GM19395 (cell line): ENCODE results near the gene TAF4B.
A peak's percentile ranks its signal among the peaks of the same experiment; 100 is the strongest.
"Not testable (repeated sequence)": the region's sequence is repeated elsewhere in the genome, so short reads cannot be mapped to it uniquely, and the experiment has no call there.

Experiments
- ATAC-seq: cut with Tn5 transposase; IDR thresholded peaks from one replicate; pipeline ENCODE4 v1.9.1; 2021; ENCODE audit warnings: mild to moderate bottlenecking, moderate library complexity; ENCODE audit not compliant: unreplicated experiment

Gene TAF4B

DNA sequence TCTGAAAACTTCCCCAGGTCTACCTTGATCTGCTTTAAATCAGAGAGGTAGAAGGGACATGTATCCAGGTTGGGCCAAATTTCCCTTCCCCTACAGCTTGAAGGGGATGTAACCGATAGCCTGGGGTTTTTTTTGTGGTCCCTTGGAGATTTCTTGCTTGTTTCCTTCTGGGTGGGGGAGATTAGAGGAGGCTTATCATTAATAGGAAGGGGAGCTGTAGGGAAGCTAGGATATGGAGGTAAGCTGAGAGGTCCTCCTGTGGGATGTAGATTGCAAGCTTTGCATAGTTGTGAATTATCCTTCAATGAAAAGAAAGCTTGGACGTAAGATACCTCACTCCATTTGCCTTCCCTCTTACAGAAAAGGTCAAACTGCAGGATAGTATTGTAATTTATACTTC is 11.1 kb downstream of the TAF4B start:
- not testable (repeated sequence) for ATAC-seq

DNA sequence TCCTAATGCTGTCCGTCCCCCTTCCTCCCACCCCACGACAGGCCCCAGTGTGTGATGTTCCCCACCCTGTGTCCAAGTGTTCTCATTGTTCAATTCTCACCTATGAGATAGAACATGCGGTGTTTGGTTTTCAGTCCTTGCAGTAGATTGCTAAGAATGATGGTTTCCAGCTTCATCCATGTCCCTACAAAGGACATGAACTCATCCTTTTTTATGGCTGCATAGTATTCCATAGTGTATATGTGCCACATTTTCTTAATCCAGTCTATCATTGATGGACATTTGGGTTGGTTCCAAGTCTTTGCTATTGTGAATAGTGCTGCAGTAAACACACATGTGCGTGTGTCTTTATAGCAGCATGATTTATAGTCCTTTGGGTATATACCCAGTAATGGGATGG is 12.5 kb downstream of the TAF4B start:
- ATAC-seq = not testable (repeated sequence)

DNA sequence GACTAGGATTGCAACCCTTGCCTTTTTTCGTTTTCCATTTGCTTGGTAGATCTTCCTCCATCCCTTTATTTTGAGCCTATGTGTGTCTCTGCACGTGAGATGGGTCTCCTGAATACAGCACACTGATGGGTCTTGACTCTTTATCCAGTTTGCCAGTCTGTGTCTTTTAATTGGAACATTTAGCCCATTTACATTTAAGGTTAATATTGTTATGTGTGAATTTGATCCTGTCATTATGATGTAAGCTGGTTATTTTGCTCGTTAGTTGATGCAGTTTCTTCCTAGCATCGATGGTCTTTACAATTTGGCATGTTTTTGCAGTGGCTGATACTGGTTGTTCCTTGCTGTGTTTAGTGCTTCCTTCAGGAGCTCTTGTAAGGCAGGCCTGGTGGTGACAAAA is 16.1 kb downstream of the TAF4B start:
- ATAC-seq = not testable (repeated sequence)

GRCh38 chr18:26245434-26245833 is 19.2 kb downstream of the TAF4B start:
- ATAC-seq = not testable (repeated sequence)

GRCh38 chr18:26252411-26252810 is 26.2 kb downstream of the TAF4B start:
- no peak for ATAC-seq

DNA sequence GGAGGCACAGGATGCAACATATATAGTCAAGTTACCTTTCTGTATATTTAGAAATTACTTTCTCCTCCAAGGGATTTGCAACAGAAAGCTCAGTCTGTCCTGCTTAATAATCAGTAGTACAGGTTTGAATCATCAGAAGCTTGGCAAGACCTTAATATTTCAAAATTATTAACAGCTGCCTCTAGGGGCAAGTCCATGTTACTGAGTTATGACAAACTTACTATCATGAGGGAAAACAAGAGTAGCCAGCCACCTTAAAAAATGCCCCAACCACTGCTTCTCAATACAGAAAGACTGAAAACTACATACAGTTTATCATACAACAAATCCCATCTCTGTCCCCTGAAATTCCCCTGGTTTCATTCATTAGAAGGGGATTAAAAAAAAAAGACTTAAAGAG is 28.6 kb downstream of the TAF4B start:
- ATAC-seq = peak; percentile 49

- ATAC-seq = peak; percentile 50
Observed at GRCh38 chr18:26255695-26256622, 29.7 kb downstream of the TAF4B start.

GRCh38 chr18:26258711-26259110 is 32.5 kb downstream of the TAF4B start:
- ATAC-seq = no peak

GRCh38 chr18:26259416-26259815 is 33.2 kb downstream of the TAF4B start:
- ATAC-seq = not testable (repeated sequence)

GRCh38 chr18:26262156-26262555 is 35.9 kb downstream of the TAF4B start:
- no peak for ATAC-seq

DNA sequence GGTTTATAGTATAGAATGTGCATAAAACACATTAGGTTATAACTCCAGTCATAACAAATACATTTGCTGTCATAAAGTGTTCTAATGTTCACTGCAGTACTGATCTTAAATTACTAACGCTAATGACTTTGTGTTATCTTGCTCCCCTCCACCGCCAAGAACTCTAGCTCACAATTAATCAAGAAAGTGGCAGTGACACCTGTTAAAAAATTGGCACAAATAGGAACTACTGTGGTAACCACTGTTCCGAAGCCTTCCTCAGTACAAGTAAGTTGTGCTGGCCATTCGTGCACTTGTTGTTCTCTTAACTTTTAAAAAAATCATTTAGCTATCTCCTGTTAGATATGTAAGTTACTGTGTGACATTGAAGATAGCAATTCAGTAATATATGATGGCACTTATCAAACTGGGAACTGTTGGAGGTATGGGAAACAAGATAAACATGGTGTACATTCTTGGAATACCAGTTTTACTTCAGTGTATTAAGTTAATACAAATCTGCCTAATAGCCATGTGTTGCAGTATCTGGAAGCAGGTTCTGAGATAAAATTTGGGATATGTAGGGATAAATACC is 41.2 kb downstream of the TAF4B start:
- ATAC-seq = no peak

DNA sequence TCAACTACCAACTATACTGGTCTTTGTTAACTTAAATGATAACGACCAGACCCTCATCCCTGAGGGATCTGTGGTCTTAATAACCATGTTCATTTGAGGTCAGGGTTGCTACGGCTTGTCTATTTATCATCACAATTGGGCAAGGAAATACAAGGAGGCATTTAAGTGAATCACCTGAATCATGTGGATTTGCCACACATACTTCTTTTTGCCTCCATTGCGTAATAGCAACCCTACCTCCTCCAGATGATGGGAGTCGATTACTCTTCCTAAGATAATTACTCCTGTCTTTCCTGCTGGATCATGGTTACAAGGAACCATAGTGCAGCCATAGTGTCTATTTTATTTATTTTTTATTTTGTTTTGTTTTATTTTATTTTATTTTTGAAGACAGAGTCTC is 42.2 kb downstream of the TAF4B start:
- no peak for ATAC-seq

DNA sequence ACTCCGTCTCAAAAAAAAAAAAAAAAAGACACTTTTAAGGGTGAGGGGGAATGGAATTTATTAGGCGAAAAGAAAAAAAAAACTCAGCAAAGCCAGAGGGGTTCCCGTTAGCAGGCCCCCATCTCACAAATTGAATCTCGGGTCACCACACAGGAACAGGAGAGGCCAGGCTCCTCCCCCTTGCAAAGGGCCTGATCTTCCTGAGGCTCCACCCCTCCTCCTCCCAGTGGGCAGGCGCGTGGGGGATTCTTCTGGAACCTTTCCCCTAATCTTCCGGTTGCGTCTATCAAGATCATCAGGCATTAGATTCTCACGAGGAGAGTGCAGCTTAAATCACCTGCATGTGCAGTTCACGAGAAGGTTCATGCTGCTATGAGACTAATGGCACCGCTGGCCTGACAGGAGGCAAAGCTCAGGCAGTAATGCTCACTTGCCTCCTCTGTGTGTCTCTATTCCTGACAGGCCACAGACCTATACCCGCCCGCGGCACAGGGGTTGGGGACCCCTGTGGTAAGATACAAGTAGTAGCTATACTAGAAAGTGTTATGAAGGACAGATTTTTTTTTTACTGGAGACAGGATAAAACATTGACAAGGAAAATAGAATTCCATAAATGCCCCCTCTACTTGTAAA is 45.8 kb downstream of the TAF4B start:
- no peak for ATAC-seq

DNA sequence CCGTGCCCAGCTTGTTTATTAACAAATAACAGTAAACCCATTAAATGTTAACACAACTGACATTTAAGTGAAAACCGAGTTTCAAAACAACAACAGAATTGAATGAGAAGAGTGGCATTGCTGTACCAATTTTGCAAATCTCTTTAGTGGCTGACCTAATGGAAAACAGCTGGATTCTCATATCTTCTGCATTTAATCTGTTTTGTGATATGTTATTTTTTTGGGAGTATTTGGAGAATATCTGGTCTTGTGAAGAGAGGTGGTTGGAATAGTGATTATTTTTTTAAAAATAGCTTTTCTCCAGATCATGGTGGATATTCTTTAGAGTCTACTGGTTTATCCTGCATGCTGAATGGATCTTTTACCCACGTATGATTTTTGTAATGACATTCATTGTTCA is 51.1 kb downstream of the TAF4B start:
- no peak for ATAC-seq

GRCh38 chr18:26279428-26279827 is 53.2 kb downstream of the TAF4B start:
- no peak for ATAC-seq

DNA sequence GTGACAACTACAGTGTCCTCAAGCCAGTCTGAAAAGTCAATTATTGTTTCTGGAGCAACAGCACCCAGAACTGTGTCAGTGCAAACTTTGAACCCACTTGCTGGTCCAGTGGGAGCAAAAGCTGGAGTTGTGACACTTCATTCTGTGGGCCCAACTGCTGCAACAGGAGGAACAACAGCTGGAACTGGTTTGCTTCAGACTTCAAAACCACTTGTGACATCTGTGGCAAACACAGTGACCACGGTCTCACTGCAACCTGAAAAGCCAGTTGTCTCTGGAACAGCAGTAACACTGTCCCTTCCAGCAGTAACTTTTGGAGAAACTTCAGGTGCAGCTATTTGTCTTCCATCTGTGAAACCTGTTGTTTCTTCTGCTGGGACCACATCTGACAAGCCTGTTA is 59.8 kb downstream of the TAF4B start:
- no peak for ATAC-seq

GRCh38 chr18:26287644-26288043 is 61.4 kb downstream of the TAF4B start:
- ATAC-seq = no peak

DNA sequence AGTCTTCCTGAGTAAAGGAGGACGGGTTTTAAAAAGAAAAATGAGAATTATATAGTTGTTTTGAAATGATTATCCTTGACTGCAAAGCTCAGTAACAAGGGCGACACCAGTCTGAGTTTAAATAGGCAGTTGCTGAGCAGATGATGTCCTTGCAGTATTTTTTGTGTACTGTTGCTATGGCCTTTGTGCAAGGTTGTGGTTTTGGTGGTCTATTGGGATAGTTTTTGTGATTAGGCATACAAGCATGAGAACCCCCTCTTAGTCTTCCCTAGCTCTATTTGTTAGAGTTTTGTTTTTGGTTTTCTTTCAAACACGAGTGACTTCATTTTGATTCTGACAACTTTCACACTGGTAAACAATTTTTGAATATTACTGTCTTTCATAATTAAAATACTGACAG is 64.1 kb downstream of the TAF4B start:
- ATAC-seq = no peak

GRCh38 chr18:26293982-26294381 is 67.7 kb downstream of the TAF4B start:
- no peak for ATAC-seq

DNA sequence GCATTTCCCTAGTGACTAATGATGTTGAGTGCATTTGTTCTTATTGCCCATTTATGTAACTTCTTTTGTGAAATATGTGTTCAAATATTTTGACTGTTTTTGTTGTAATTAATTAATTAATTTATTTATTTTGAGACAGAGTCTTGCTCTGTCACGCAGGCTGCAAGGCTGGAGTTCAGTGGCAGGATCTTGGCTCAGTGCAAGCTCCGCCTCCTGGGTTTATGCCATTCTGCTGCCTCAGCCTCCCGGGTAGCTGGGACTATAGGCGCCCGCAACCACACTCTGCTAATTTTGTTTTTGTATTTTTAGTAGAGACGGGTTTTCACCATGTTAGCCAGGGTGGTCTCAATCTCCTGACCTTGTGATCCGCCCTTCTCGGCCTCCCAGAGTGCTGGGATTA is 71.9 kb downstream of the TAF4B start:
- no peak for ATAC-seq

- ATAC-seq = no peak
Observed at GRCh38 chr18:26301681-26302080, 75.4 kb downstream of the TAF4B start.

DNA sequence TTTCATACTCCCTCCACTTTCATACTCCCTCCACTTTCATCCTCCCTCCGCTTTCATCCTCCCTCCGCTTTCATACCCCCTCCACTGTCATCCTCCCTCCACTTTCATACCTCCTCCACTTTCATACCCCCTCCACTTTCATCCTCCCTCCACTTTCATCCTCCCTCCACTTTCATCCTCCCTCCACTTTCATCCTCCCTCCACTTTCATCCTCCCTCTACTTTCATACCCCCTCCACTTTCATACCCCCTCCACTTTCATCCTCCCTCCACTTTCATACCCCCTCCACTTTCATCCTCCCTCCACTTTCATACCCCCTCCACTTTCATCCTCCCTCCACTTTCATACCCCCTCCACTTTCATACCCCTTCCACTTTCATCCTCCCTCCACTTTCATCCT is 77.0 kb downstream of the TAF4B start:
- ATAC-seq = not testable (repeated sequence)
